IMR-90 (cell line): ENCODE measurements around the gene ASGR2. TPM values are rescaled to one million over a fixed set of nuclear protein-coding genes. Genes with fewer than 3 reads are reported as not detected.

Experiments
- ATAC-seq: fragments of 200-7000 bp; cut with Tn5 transposase; 2 replicates; pipeline ENCODE4 v1.9.1; 2020; ENCODE audit warnings: low read depth, mild to moderate bottlenecking, moderate library complexity
- BruUV-seq: library from RNA; stranded (reverse); fragments of 400-500 nt; replicated peaks from 2 replicates; lab custom pipeline; 2021; lab: Mats Ljungman, UMichigan
- CTCF ChIA-PET: fragments of 300-600 bp; formaldehyde crosslinking; extraction: SDS; loops from one replicate; lab custom pipeline; 2021; ENCODE audit warnings: antibody characterized with exemption; lab: Yijun Ruan, JAX
- POLR2A ChIA-PET: fragments of 300-600 bp; sonication (Branson Sonifier 250); formaldehyde crosslinking; loops from one replicate; lab custom pipeline; 2022; ENCODE audit warnings: antibody characterized with exemption; ENCODE audit not compliant: unreplicated experiment; lab: Charles Lee
- DNase-seq: peaks from one replicate; pipeline ENCODE4 v3.0.0; 2013
- H2AFZ ChIP-seq: replicated peaks from 2 replicates; pipeline ENCODE3; 2013; ENCODE audit warnings: low read length, mild to moderate bottlenecking; ENCODE audit not compliant: poor library complexity
- H2AK5ac ChIP-seq: 2 replicates; pipeline ENCODE4 v1.6.1; 2013; ENCODE audit warnings: low read depth, low read length, inconsistent platforms
- H2AK9ac ChIP-seq: replicated peaks from 2 replicates; pipeline ENCODE3; 2013; ENCODE audit warnings: mild to moderate bottlenecking, low read depth, low read length, moderate library complexity; ENCODE audit not compliant: poor library complexity
- H2BK120ac ChIP-seq: 2 replicates; pipeline ENCODE4 v1.6.1; 2013; ENCODE audit warnings: low read depth, low read length, inconsistent platforms
- H2BK15ac ChIP-seq: 3 replicates; pipeline ENCODE4 v1.6.1; 2013; ENCODE audit warnings: low read depth, low read length, inconsistent platforms
- H2BK20ac ChIP-seq: 2 replicates; pipeline ENCODE4 v1.6.1; 2013; ENCODE audit warnings: low read depth, mild to moderate bottlenecking, inconsistent platforms, low read length, moderate library complexity
- H2BK5ac ChIP-seq: 2 replicates; pipeline ENCODE4 v1.6.1; 2013; ENCODE audit warnings: mild to moderate bottlenecking, low read depth, low read length, inconsistent platforms; ENCODE audit not compliant: poor library complexity, severe bottlenecking
- H3K14ac ChIP-seq: replicated peaks from 2 replicates; pipeline ENCODE4 v1.6.1; 2013; ENCODE audit warnings: low read depth, low read length, inconsistent platforms
- H3K18ac ChIP-seq: 2 replicates; pipeline ENCODE4 v1.6.1; 2013; ENCODE audit warnings: low read depth, low read length, control low read depth
- H3K23ac ChIP-seq: 2 replicates; pipeline ENCODE4 v1.6.1; 2013; ENCODE audit warnings: low read depth, low read length, inconsistent platforms
- H3K27ac ChIP-seq: 2 replicates; pipeline ENCODE4 v1.5.1; 2013; ENCODE audit warnings: mild to moderate bottlenecking, control low read depth, low read length; ENCODE audit not compliant: insufficient read depth
- H3K27me3 ChIP-seq: 2 replicates; pipeline ENCODE4 v1.6.1; 2013; ENCODE audit warnings: low read length; ENCODE audit not compliant: control insufficient read depth, insufficient read depth
- H3K36me3 ChIP-seq: 2 replicates; pipeline ENCODE4 v1.6.1; 2013; ENCODE audit warnings: low read length, mixed read lengths; ENCODE audit not compliant: control insufficient read depth, insufficient read depth
- H3K4ac ChIP-seq: 2 replicates; pipeline ENCODE4 v1.6.1; 2013; ENCODE audit warnings: low read depth, low read length, inconsistent platforms
- H3K4me1 ChIP-seq: 2 replicates; pipeline ENCODE4 v1.6.1; 2013; ENCODE audit warnings: low read length, mixed read lengths; ENCODE audit not compliant: control insufficient read depth, insufficient read depth
- H3K4me2 ChIP-seq: 2 replicates; pipeline ENCODE4 v1.6.1; 2013; ENCODE audit warnings: low read depth, mild to moderate bottlenecking, control low read depth, low read length, moderate library complexity
- H3K4me3 ChIP-seq: 2 replicates; pipeline ENCODE4 v1.5.1; 2013; ENCODE audit warnings: low read depth, mild to moderate bottlenecking, control low read depth, low read length, moderate library complexity; ENCODE audit not compliant: insufficient read depth
- H3K56ac ChIP-seq: 2 replicates; pipeline ENCODE4 v1.6.1; 2013; ENCODE audit warnings: low read length, inconsistent platforms; ENCODE audit not compliant: insufficient read depth; ENCODE audit errors: extremely low read depth
- H3K79me1 ChIP-seq, 2 experiments: 2 replicates each; pipeline ENCODE4 v1.6.1; 2013; ENCODE audit warnings: low read length in 2 of 2, inconsistent platforms in 1 of 2, low read depth in 1 of 2
- H3K9ac ChIP-seq: 2 replicates; pipeline ENCODE4 v1.6.1; 2013; ENCODE audit warnings: low read depth, low read length, control low read depth
- H3K9me1 ChIP-seq: 2 replicates; pipeline ENCODE4 v1.6.1; 2013; ENCODE audit warnings: low read length, inconsistent platforms; ENCODE audit not compliant: insufficient read depth
- H3K9me3 ChIP-seq: 2 replicates; pipeline ENCODE4 v1.6.1; 2013; ENCODE audit warnings: low read length; ENCODE audit not compliant: control insufficient read depth, insufficient read depth
- H4K20me1 ChIP-seq: 2 replicates; pipeline ENCODE4 v1.6.1; 2013; ENCODE audit warnings: low read length, inconsistent platforms; ENCODE audit not compliant: insufficient read depth
- H4K5ac ChIP-seq: 2 replicates; pipeline ENCODE4 v1.6.1; 2013; ENCODE audit warnings: mild to moderate bottlenecking, low read depth, low read length, control low read depth
- H4K8ac ChIP-seq, 2 experiments: 2 replicates each; pipeline ENCODE4 v1.6.1; 2013; ENCODE audit warnings: low read depth in 2 of 2, low read length in 2 of 2, control low read depth in 1 of 2, inconsistent platforms in 1 of 2
- H4K91ac ChIP-seq: 2 replicates; pipeline ENCODE4 v1.6.1; 2013; ENCODE audit warnings: low read depth, low read length, inconsistent platforms; ENCODE audit not compliant: insufficient read depth
- BHLHE40 ChIP-seq: fragments of 150-350 bp; IDR thresholded peaks from 2 replicates; pipeline ENCODE4 v1.6.1; 2016; ENCODE audit warnings: mild to moderate bottlenecking, low read depth, low read length
- CEBPB ChIP-seq: IDR thresholded peaks from 2 replicates; pipeline ENCODE4 v1.6.1; 2012; ENCODE audit warnings: low read depth, low read length, improper control_type of control experiment
- CHD1 ChIP-seq: IDR thresholded peaks from 2 replicates; pipeline ENCODE4 v1.6.1; 2012; ENCODE audit warnings: low read depth, low read length, improper control_type of control experiment
- CTCF ChIP-seq: conservative IDR thresholded peaks from 2 replicates; pipeline ENCODE4 v1.5.1; 2012; ENCODE audit warnings: mild to moderate bottlenecking, low read depth, low read length, improper control_type of control experiment
- ELK1 ChIP-seq: fragments of 150-350 bp; IDR thresholded peaks from 2 replicates; pipeline ENCODE4 v1.6.1; 2016; ENCODE audit warnings: low read depth, mild to moderate bottlenecking, low read length, moderate library complexity, borderline replicate concordance
- FOS ChIP-seq: fragments of 150-350 bp; IDR thresholded peaks from 2 replicates; pipeline ENCODE4 v1.6.1; 2016; ENCODE audit warnings: low read depth, low read length
- MAFK ChIP-seq: IDR thresholded peaks from 2 replicates; pipeline ENCODE4 v1.6.1; 2012; ENCODE audit warnings: low read depth, low read length, improper control_type of control experiment
- MAZ ChIP-seq: IDR thresholded peaks from 2 replicates; pipeline ENCODE4 v1.6.1; 2012; ENCODE audit warnings: low read depth, mild to moderate bottlenecking, low read length, improper control_type of control experiment, moderate library complexity, borderline replicate concordance
- MXI1 ChIP-seq: IDR thresholded peaks from 2 replicates; pipeline ENCODE4 v1.6.1; 2012; ENCODE audit warnings: low read depth, mild to moderate bottlenecking, low read length, moderate library complexity, borderline replicate concordance
- NFE2L2 ChIP-seq: fragments of 150-350 bp; IDR thresholded peaks from 2 replicates; pipeline ENCODE4 v1.6.1; 2016; ENCODE audit warnings: low read depth, mild to moderate bottlenecking, low read length
- POLR2A ChIP-seq: IDR thresholded peaks from 2 replicates; pipeline ENCODE4 v1.6.1; 2012; ENCODE audit warnings: mild to moderate bottlenecking, low read depth, low read length
- RAD21 ChIP-seq: IDR thresholded peaks from 2 replicates; pipeline ENCODE4 v1.6.1; 2012; ENCODE audit warnings: low read length, improper control_type of control experiment
- RCOR1 ChIP-seq: IDR thresholded peaks from 2 replicates; pipeline ENCODE4 v1.6.1; 2012; ENCODE audit warnings: mild to moderate bottlenecking, low read length, improper control_type of control experiment; ENCODE audit not compliant: insufficient replicate concordance
- RFX5 ChIP-seq: IDR thresholded peaks from 2 replicates; pipeline ENCODE4 v1.8.0; 2012; ENCODE audit warnings: low read depth, mild to moderate bottlenecking, low read length, moderate library complexity
- SMC3 ChIP-seq: fragments of 150-350 bp; IDR thresholded peaks from 2 replicates; pipeline ENCODE4 v1.6.1; 2016; ENCODE audit warnings: low read depth, mild to moderate bottlenecking, antibody characterized with exemption, low read length, moderate library complexity
- USF2 ChIP-seq: fragments of 150-350 bp; IDR thresholded peaks from 2 replicates; pipeline ENCODE4 v1.6.1; 2017; ENCODE audit warnings: mild to moderate bottlenecking, antibody characterized with exemption, low read length, low read depth
- WGBS, 2 experiments: methylation state at CpG; one replicate each; pipeline versions ENCODE4 v1.1.5 to v1.1.7; 2013; ENCODE audit warnings: missing lambda C conversion rate in 2 of 2; ENCODE audit not compliant: insufficient read length in 1 of 2; ENCODE audit errors: extremely low coverage in 2 of 2; 5-methylcytosine and 5-hydroxymethylcytosine counted together
- dilution Hi-C: fragments of 300-500 bp; cut with HindIII; formaldehyde crosslinking; loops from one replicate; pipeline ENCODE4 v1.14.3; 2018; ENCODE audit warnings: low sequenced_read_pairs; ENCODE audit not compliant: unreplicated experiment
- in situ Hi-C: fragments of 300-500 bp; cut with MboI; formaldehyde crosslinking; loops from 3 replicates; pipeline ENCODE4 v1.14.3; 2019; ENCODE audit warnings: low sequenced_read_pairs, inconsistent platforms, mixed read lengths
- intact Hi-C: fragments of 100-400 bp; cut with micrococcal nuclease; formaldehyde crosslinking; loops from 2 replicates; pipeline ENCODE4 v1.10.0; 2022
- polyA plus RNA-seq, 3 experiments: library from polyadenylated mRNA; depleted of rRNA; stranded (reverse); fragments of >200 nt; gene quantifications; 2 replicates each; pipeline ENCODE4 v1.2.3, GENCODE V29; 2012; ENCODE audit warnings: low replicate concordance in 1 of 3
- total RNA-seq: library from RNA; depleted of rRNA; stranded (reverse); fragments of >200 nt; gene quantifications from 2 replicates; pipeline ENCODE4 v1.2.3, GENCODE V29; 2012

The ASGR2 gene
- total and polyA plus RNA-seq, 2 of the 4 experiments (the other 2 are of a cell fraction) = not detected

- no peak overlapping the region for H2AK5ac ChIP-seq
- in situ Hi-C loops = no loop called here
- no peaks in the 10 kb centered on the region for H4K20me1 ChIP-seq
- H2AK9ac ChIP-seq = no peak overlapping the region
- no peaks in the 10 kb centered on the region for H3K4me1 ChIP-seq
- no peak overlapping the region for H4K5ac ChIP-seq
- dilution Hi-C loops = no loop called here
- DNase-seq (no peak), ATAC-seq (no peak)
- no peak overlapping the region for H3K4ac ChIP-seq
- peaks cover 28% of the 10 kb centered on the region for H3K27me3 ChIP-seq
- no peak overlapping the region for H3K56ac ChIP-seq
- H2BK15ac ChIP-seq = no peak overlapping the region
- TF ChIP-seq USF2 (no peak), MXI1 (no peak), RAD21 (no peak), MAFK (no peak), RFX5 (no peak), BHLHE40 (no peak), CTCF (no peak), NFE2L2 (no peak), SMC3 (no peak), RCOR1 (no peak), FOS (no peak), CEBPB (no peak), POLR2A (no peak), CHD1 (no peak), ELK1 (no peak), MAZ (no peak)
- no peaks in the 10 kb centered on the region for H3K9me3 ChIP-seq
- no peaks in the 10 kb centered on the region for H3K79me1 ChIP-seq
- H3K36me3 ChIP-seq = no peaks in the 10 kb centered on the region
- no peak overlapping the region for H3K9ac ChIP-seq
- H2BK20ac ChIP-seq = no peak overlapping the region
- no peak overlapping the region for H3K18ac ChIP-seq
- H3K4me2 ChIP-seq = no peak overlapping the region
- no peak overlapping the region for H2BK120ac ChIP-seq
- intact Hi-C loops = no loop called here
- no peak overlapping the region for H4K91ac ChIP-seq
- H3K23ac ChIP-seq = no peak overlapping the region
- no peak overlapping the region for H4K8ac ChIP-seq
- WGBS, 2 experiments = 54% methylated on average over 5 of the region's 6 CpGs; no CpG with 5 or more reads in 1 of the 2 experiments
- POLR2A ChIA-PET = no interaction called here
- CTCF ChIA-PET = no interaction called here
- H2BK5ac ChIP-seq = no peak overlapping the region
- H2AFZ ChIP-seq = no peak overlapping the region
- no peak overlapping the region for H3K4me3 ChIP-seq
- no peaks in the 10 kb centered on the region for H3K9me1 ChIP-seq
- no peak overlapping the region for H3K27ac ChIP-seq
- no TSS peak for BruUV-seq
- H3K14ac ChIP-seq = no peak overlapping the region
Measured at GRCh38 chr17:7102421-7102820, 12.2 kb downstream of the ASGR2 start.
